GM12872 (cell line): ENCODE results near the gene CCNT1.

Experiments
- CTCF ChIP-seq: IDR thresholded peaks from 3 replicates; pipeline ENCODE4 v1.5.1; 2011; ENCODE audit warnings: low read depth, mild to moderate bottlenecking, low read length, moderate library complexity; ENCODE audit not compliant: insufficient read depth

CCNT1 gene

DNA sequence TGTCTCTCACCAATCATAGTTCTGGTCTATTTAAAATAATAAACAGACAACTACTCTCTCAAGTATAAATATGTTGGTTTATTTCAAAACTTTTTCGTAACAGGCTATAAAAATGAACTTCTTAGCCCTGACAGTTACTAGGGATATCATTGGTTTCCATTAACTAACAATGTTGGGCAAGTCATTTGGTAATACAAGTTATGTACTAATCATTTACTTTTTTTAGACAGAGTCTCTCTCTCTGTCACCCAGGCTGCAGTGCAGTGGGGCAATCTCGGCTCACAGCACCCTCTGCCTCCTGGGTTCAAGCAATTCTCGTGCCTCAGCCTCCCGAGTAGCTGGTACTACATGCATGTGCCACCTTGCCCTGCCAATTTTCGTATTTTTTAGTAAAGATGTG is 19.9 kb downstream of the CCNT1 start:
- no peak for TF ChIP-seq CTCF

DNA sequence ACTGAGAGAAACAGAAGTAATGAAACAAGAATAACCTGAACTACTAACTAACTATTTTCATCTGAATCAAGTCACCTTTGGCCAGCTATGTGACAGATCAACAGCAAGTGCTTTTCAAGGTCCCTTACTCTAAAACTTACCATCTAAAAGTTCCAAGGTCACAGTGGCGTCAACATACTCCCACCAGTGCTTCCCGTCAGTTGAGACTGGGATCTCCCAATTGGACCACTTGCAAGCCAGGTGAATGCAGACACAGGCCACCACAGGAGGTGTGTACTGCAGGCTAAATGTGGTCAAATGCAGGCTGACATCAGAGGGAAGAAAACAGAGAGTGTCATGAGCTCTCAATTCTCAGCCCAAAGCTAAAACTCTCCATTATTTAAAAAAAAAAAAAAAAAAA is 20.6 kb downstream of the CCNT1 start:
- TF ChIP-seq CTCF, result no peak

GRCh38 chr12:48694038-48694437 is 22.5 kb downstream of the CCNT1 start:
- no peak for TF ChIP-seq CTCF

GRCh38 chr12:48693572-48693971 is 22.9 kb downstream of the CCNT1 start:
- TF ChIP-seq CTCF, result no peak

GRCh38 chr12:48691826-48692487 is 24.6 kb downstream of the CCNT1 start:
- TF ChIP-seq CTCF, result no peak

GRCh38 chr12:48690990-48691389 is 25.5 kb downstream of the CCNT1 start:
- TF ChIP-seq CTCF, result no peak

DNA sequence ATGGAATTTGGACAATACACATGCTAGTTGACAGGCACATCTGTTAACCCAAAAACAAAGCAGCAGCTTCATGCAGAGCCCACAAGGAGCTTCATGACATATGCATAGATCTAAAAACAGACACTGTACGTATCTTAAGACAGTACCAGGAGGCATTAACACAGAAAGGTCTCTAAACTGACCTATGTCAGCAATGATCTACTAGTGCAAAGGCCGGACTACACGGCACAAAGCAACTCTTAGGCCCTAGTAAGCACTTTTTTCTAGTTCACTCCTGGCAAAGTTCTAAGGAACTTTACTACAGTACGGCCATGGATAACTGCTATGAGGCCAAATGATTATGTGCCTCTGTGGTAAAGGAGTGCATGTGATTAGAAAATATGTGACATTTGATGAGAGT is 26.1 kb downstream of the CCNT1 start:
- no peak for TF ChIP-seq CTCF
